22Rv1 (cell line): Measurements from ENCODE around the gene HOXC4.

Experiments used
- H3K27ac ChIP-seq: fragments of 450-650 bp; 2 replicates; pipeline ENCODE4 v1.5.1; 2017
- ZFX ChIP-seq: fragments of 450-650 bp; IDR thresholded peaks from 2 replicates; pipeline ENCODE4 v1.6.1; 2017; ENCODE audit warnings: antibody characterized with exemption, borderline replicate concordance
- TF ChIP-seq, protein P1 (sequence below): fragments of 450-650 bp; IDR thresholded peaks from 2 replicates; pipeline ENCODE4 v1.5.1; 2017; ENCODE audit warnings: mild to moderate bottlenecking

The HOXC4 gene

GRCh38 chr12:54051874-54052437 lies 1.7 kb upstream of the HOXC4 start:
- no peak for TF ChIP-seq ZFX
- TF ChIP-seq, protein P1, sequence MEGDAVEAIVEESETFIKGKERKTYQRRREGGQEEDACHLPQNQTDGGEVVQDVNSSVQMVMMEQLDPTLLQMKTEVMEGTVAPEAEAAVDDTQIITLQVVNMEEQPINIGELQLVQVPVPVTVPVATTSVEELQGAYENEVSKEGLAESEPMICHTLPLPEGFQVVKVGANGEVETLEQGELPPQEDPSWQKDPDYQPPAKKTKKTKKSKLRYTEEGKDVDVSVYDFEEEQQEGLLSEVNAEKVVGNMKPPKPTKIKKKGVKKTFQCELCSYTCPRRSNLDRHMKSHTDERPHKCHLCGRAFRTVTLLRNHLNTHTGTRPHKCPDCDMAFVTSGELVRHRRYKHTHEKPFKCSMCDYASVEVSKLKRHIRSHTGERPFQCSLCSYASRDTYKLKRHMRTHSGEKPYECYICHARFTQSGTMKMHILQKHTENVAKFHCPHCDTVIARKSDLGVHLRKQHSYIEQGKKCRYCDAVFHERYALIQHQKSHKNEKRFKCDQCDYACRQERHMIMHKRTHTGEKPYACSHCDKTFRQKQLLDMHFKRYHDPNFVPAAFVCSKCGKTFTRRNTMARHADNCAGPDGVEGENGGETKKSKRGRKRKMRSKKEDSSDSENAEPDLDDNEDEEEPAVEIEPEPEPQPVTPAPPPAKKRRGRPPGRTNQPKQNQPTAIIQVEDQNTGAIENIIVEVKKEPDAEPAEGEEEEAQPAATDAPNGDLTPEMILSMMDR: no peak
- H3K27ac ChIP-seq: no peak overlapping the region

DNA sequence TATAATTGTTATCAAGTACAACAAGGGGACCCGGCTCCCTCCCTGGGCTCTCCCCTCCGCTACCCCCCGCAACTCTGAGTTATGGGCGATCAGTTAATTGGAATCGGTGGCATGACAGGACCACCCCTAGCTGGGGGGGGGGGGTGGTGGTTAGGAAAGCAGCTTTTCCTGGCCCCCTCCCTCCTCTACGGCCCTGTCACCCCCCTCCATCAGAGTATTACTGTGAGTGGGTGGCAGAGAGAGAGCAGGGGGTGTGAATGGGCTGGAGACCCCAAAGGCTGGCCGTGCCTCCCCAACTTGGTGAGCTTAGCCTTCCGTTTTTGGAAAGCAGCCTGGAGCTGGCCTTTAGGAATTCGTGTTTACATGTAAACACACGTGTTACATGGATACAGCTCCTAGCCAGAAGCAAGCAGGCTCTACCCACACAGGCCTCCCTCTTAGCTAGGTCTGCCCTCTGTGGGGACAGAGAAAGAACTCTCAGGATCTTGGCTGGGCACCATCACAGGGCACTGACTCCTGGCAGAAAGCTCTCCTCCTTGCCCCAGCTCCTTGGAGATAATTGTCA lies 1.1 kb upstream of the HOXC4 start:
- no peak overlapping the region for H3K27ac ChIP-seq

GRCh38 chr12:54053003-54053750 lies 458 bp upstream of the HOXC4 start:
- H3K27ac ChIP-seq: no peak overlapping the region
- TF ChIP-seq, protein P1: no peak
- TF ChIP-seq ZFX: no peak

More for the DNA sequence above, 1.1 kb upstream of the HOXC4 start:
- TF ChIP-seq, protein P1: no peak
- TF ChIP-seq ZFX: no peak

- no peak overlapping the region for H3K27ac ChIP-seq
Measured at GRCh38 chr12:54054742-54055194, 1.1 kb downstream of the HOXC4 start.

DNA sequence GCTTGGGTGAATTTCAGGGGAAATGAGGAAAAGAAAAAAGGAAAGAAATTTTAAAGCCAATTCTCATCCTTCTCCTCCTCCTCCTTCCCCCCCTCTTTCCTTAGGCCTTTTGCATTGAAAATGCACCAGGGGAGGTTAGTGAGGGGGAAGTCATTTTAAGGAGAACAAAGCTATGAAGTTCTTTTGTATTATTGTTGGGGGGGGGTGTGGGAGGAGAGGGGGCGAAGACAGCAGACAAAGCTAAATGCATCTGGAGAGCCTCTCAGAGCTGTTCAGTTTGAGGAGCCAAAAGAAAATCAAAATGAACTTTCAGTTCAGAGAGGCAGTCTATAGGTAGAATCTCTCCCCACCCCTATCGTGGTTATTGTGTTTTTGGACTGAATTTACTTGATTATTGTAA lies 1.9 kb downstream of the HOXC4 start:
- H3K27ac ChIP-seq: no peak overlapping the region
- no peak for TF ChIP-seq ZFX
- TF ChIP-seq, protein P1: no peak

More at GRCh38 chr12:54054742-54055194, 1.1 kb downstream of the HOXC4 start:
- TF ChIP-seq ZFX: no peak
- TF ChIP-seq, protein P1: no peak

DNA sequence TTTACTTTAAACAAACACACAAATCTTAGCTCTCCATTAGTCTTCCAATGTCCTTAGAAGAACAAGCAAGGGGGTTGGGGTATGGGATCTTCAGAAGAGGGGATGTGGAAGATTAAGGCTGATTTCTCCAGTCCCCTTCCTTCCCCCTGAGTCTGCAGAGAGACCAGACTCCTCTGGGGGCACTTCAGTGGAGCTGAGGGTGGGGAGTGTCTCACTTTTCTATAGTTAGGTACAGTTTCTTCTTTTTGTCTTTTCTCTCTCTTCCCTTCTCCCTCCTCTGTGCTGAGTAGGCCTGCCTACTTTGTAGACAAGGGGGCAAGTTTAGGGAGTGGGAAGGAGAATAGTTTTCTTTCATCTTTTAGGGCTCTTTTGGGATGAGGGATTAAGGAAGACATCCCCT lies 2.5 kb downstream of the HOXC4 start:
- TF ChIP-seq ZFX: no peak
- TF ChIP-seq, protein P1: no peak
- no peak overlapping the region for H3K27ac ChIP-seq
